Mucosa of stomach (tissue), 1 donor: Measurements from ENCODE around the gene ANKRD63.

ENCODE experiments used
- H3K27me3 ChIP-seq: one replicate; pipeline ENCODE4 v1.7.0; 2013; ENCODE audit warnings: mild to moderate bottlenecking, low read length; ENCODE audit not compliant: control insufficient read depth, insufficient read depth
- H3K36me3 ChIP-seq: one replicate; pipeline ENCODE4 v1.7.0; 2013; ENCODE audit warnings: low read length; ENCODE audit not compliant: control insufficient read depth, insufficient read depth
- H3K4me1 ChIP-seq: one replicate; pipeline ENCODE4 v1.7.0; 2013; ENCODE audit warnings: mild to moderate bottlenecking, low read length; ENCODE audit not compliant: control insufficient read depth, insufficient read depth
- H3K4me3 ChIP-seq: one replicate; pipeline ENCODE4 v1.7.0; 2013; ENCODE audit warnings: low read length
- H3K9ac ChIP-seq: one replicate; pipeline ENCODE4 v1.7.0; 2013; ENCODE audit warnings: mild to moderate bottlenecking, low read length, moderate library complexity
- H3K9me3 ChIP-seq: one replicate; pipeline ENCODE4 v1.7.0; 2013; ENCODE audit warnings: mild to moderate bottlenecking, low read length, moderate library complexity; ENCODE audit not compliant: control insufficient read depth
- donor health status: Pancreatic carcinoma.

The ANKRD63 gene

GRCh38 chr15:40281057-40281800, 1.6 kb downstream of the ANKRD63 start:
- Histone ChIP-seq H3K9ac (no peak overlapping the region), H3K36me3 (no peaks in the 10 kb centered on the region), H3K9me3 (no peaks in the 10 kb centered on the region), H3K4me1 (peaks cover 33% of the 10 kb centered on the region), H3K27me3 (peaks cover 81% of the 10 kb centered on the region), H3K4me3 (no peak overlapping the region)

DNA sequence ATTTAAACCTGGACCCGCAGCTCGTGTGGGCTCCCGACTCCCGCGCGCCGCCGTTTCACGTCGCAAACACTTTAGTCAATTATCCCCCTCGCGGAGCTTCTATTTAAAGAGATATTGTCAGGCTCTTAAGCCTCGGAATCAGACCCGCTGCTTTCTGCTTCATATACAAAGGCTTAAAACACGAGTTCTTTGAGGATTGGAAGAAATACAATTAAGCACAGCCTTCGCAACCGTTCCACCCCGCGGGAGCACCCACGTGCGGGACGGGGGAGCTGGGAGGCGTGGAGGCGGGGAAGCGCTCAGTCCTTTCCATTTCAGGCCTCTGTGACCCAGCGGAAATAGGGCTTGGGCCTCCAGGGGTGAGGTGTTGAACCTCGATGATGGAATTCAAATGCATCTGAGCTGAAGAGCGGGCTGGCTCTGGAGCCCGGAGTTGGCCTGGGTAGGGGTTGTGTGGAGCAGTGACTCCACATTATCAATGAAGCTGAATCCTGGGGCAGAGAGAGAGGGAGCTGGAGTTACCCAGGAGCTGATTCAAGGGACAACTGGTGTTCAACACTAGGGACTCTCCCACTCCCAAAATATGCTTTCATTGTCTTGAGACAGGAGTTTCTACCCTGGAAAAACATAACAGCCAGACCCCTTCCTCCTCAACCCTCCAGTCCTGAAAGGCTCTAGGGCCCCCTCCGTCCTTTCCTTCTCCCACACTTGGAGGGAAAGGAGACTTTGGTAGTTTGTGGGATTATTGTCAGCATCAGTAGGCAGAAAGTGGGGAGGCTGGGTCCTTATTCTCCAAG, 2.4 kb downstream of the ANKRD63 start:
- Histone ChIP-seq H3K4me3 (no peak overlapping the region), H3K27me3 (peaks cover 75% of the 10 kb centered on the region), H3K9ac (no peak overlapping the region), H3K4me1 (peaks cover 33% of the 10 kb centered on the region), H3K9me3 (no peaks in the 10 kb centered on the region), H3K36me3 (no peaks in the 10 kb centered on the region)

- no peaks in the 10 kb centered on the region for H3K36me3 ChIP-seq
- peaks cover 67% of the 10 kb centered on the region for H3K27me3 ChIP-seq
Measured at GRCh38 chr15:40279437-40280141, 3.3 kb downstream of the ANKRD63 start.

GRCh38 chr15:40278026-40278425, 4.8 kb downstream of the ANKRD63 start:
- Histone ChIP-seq H3K36me3 (no peaks in the 10 kb centered on the region), H3K4me1 (peaks cover 26% of the 10 kb centered on the region), H3K9ac (no peak overlapping the region), H3K9me3 (no peaks in the 10 kb centered on the region), H3K4me3 (no peak overlapping the region), H3K27me3 (peaks cover 52% of the 10 kb centered on the region)

More at GRCh38 chr15:40279437-40280141, 3.3 kb downstream of the ANKRD63 start:
- Histone ChIP-seq H3K9ac (no peak overlapping the region), H3K4me3 (no peak overlapping the region), H3K9me3 (no peaks in the 10 kb centered on the region), H3K4me1 (peaks cover 33% of the 10 kb centered on the region)

DNA sequence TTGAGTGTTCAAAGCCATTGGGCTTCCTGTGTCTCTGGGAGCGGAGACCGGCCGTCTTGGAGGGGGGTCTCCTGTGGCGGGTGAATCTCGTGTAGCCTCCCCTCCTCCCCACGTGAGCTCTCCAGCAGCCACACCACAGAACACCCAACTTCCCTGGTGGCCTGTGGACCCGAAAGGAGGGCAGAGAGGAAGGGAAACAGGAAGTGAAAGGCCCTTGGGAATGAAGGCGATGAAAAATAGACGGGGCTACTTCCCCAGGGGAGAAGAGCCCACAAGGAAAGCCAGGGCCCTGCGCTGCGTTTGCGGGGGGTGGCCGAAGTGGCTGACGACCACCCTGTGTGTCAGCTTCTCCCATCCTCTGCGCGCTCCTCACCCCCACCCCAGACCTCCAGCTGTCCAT, 5.4 kb downstream of the ANKRD63 start:
- peaks cover 47% of the 10 kb centered on the region for H3K27me3 ChIP-seq
- no peak overlapping the region for H3K9ac ChIP-seq
- H3K9me3 ChIP-seq, result no peaks in the 10 kb centered on the region
- H3K4me1 ChIP-seq, result peaks cover 22% of the 10 kb centered on the region
- no peak overlapping the region for H3K4me3 ChIP-seq
- no peaks in the 10 kb centered on the region for H3K36me3 ChIP-seq

- no peak overlapping the region for H3K9ac ChIP-seq
- H3K36me3 ChIP-seq, result no peaks in the 10 kb centered on the region
- peaks cover 41% of the 10 kb centered on the region for H3K27me3 ChIP-seq
- no peak overlapping the region for H3K4me3 ChIP-seq
- peaks cover 17% of the 10 kb centered on the region for H3K4me1 ChIP-seq
- no peaks in the 10 kb centered on the region for H3K9me3 ChIP-seq
Measured at GRCh38 chr15:40276927-40277326, 5.9 kb downstream of the ANKRD63 start.

GRCh38 chr15:40275954-40276353, 6.9 kb downstream of the ANKRD63 start:
- Histone ChIP-seq H3K36me3 (no peaks in the 10 kb centered on the region), H3K4me1 (peaks cover 12% of the 10 kb centered on the region), H3K27me3 (peaks cover 31% of the 10 kb centered on the region), H3K9me3 (no peaks in the 10 kb centered on the region), H3K9ac (no peak overlapping the region), H3K4me3 (no peak overlapping the region)

GRCh38 chr15:40275523-40275922, 7.3 kb downstream of the ANKRD63 start:
- H3K4me1 ChIP-seq, result peaks cover 12% of the 10 kb centered on the region
- no peak overlapping the region for H3K9ac ChIP-seq
- no peak overlapping the region for H3K4me3 ChIP-seq
- no peaks in the 10 kb centered on the region for H3K9me3 ChIP-seq
- H3K36me3 ChIP-seq, result no peaks in the 10 kb centered on the region
- H3K27me3 ChIP-seq, result peaks cover 27% of the 10 kb centered on the region

DNA sequence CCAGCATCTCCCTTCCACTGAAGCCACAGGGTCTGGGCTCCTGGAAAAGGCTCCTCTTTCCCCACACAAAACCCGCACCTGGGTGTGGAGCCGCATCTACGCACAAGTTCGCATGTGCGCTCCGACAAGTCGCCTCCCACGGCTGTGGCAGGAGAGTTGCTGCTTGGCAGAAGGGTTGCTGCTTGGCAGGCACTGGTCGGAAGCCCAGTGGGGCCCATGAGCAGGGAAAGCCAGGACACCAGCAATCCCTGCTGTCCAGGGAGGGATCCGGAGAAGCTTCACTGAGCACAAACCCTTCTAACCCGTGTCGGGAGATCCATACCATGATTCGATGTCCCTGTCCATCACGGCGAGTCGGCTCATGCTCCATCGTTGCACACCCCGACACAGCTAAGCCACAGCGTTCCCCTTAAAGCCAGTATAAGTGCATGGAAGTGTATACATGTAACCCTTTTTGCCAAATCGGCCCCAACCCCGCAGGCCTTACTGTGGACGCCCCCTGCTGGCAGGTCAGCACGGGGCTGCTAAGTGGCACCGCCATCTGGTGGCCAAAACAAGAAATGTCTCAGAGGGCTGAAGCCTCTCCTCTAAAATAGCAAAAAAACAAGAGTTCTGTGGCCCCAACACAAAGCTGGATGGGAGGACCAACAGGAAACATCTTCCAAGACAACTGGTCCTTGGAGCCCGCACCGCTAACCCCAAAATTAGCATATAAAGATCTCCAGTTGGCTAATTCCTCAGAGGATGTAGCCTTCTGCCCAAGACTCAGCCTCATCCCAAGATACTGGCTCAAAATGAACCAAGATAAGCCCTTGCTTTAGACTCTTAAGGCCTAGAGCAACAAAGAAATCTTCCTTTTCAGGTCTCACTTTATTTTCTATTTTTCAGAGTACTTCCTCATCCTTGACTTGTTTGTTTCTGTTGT, 8.3 kb downstream of the ANKRD63 start:
- peaks cover 5% of the 10 kb centered on the region for H3K4me1 ChIP-seq
- H3K4me3 ChIP-seq, result no peak overlapping the region
- no peaks in the 10 kb centered on the region for H3K9me3 ChIP-seq
- no peaks in the 10 kb centered on the region for H3K36me3 ChIP-seq
- H3K27me3 ChIP-seq, result peaks cover 18% of the 10 kb centered on the region
- no peak overlapping the region for H3K9ac ChIP-seq

- H3K4me1 ChIP-seq, result no peaks in the 10 kb centered on the region
- H3K36me3 ChIP-seq, result no peaks in the 10 kb centered on the region
- H3K9ac ChIP-seq, result no peak overlapping the region
- H3K4me3 ChIP-seq, result no peak overlapping the region
- no peaks in the 10 kb centered on the region for H3K9me3 ChIP-seq
- peaks cover 7% of the 10 kb centered on the region for H3K27me3 ChIP-seq
Measured at GRCh38 chr15:40273428-40273827, 9.4 kb downstream of the ANKRD63 start.

DNA sequence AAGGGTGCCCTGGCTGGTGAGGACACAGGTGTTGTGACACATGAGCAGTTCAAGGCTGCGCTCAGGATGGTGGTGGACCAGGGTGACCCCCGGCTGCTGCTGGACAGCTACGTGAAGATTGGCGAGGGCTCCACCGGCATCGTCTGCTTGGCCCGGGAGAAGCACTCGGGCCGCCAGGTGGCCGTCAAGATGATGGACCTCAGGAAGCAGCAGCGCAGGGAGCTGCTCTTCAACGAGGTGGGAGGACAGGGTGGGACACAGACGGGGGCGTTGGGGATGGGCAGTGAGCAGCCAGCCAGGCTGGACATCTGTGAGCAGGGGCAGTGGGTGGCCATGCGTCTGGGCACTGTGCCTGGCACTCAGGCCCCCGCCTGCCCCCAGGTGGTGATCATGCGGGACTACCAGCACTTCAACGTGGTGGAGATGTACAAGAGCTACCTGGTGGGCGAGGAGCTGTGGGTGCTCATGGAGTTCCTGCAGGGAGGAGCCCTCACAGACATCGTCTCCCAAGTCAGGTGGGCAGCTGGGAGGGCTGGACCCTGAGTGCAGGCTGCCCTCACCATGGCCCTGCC, 10.3 kb downstream of the ANKRD63 start:
- Histone ChIP-seq H3K27me3 (no peaks in the 10 kb centered on the region), H3K36me3 (no peaks in the 10 kb centered on the region), H3K4me1 (no peaks in the 10 kb centered on the region), H3K9ac (no peak overlapping the region), H3K9me3 (no peaks in the 10 kb centered on the region), H3K4me3 (no peak overlapping the region)
